K562 (cell line): ENCODE data around the gene TNFAIP3. TPM values are rescaled to one million over a fixed set of nuclear protein-coding genes. Genes with fewer than 3 reads are reported as not detected.

Source experiments
- ARID2 ChIP-seq: fragments of 450-650 bp; IDR thresholded peaks from 2 replicates; pipeline ENCODE4 v1.6.1; 2017; ENCODE audit warnings: antibody characterized with exemption, mild to moderate bottlenecking
- CCNT2 ChIP-seq: IDR thresholded peaks from 2 replicates; pipeline ENCODE4 v1.6.1; 2011; ENCODE audit warnings: borderline replicate concordance, low read depth, mild to moderate bottlenecking, moderate library complexity, mixed read lengths, low read length; ENCODE audit not compliant: insufficient read length; ENCODE audit errors: extremely low read depth
- CHD4 ChIP-seq: fragments of 200-600 bp; sonication (generic); IDR thresholded peaks from 3 replicates; pipeline ENCODE4 v1.6.1; 2012; ENCODE audit warnings: low read depth, mild to moderate bottlenecking, mixed read lengths, low read length, inconsistent platforms; ENCODE audit not compliant: insufficient read depth, insufficient replicate concordance, poor library complexity, severe bottlenecking
- ETV6 ChIP-seq, 3 experiments: fragments of 150-350 bp in 1 of 3; sonication (generic) in 1 of 3; formaldehyde crosslinking in 1 of 3; IDR thresholded peaks; 2 replicates each; pipeline versions ENCODE4 v1.6.1 to v1.8.0; 2014 to 2022; ENCODE audit warnings: borderline replicate concordance in 2 of 3, low read depth in 2 of 3, antibody characterized with exemption in 1 of 3, low read length in 1 of 3, mild to moderate bottlenecking in 1 of 3, missing genetic modification reagents in 1 of 3
- FOXA3 ChIP-seq, 2 experiments: fragments of 450-650 bp in 1 of 2; sonication (generic) in 1 of 2; formaldehyde crosslinking; IDR thresholded peaks in 1 of 2; conservative IDR thresholded peaks in 1 of 2; 2 replicates each; pipeline versions ENCODE4 v1.4.0 to v1.8.0; 2020 to 2022; ENCODE audit warnings: mild to moderate bottlenecking in 2 of 2, missing genetic modification reagents in 1 of 2
- FOXJ2 ChIP-seq: fragments of 200-800 bp; sonication (Bioruptor generic); IDR thresholded peaks from 2 replicates; pipeline ENCODE4 v1.6.1; 2016; ENCODE audit warnings: missing genetic modification characterization, missing compliant biosample characterization
- MYC ChIP-seq, 2 experiments: fragments of 250-450 bp in 1 of 2; sonication (Bioruptor Pico) in 1 of 2; IDR thresholded peaks; 2 replicates each; pipeline versions ENCODE4 v1.5.1 to v1.6.1; 2012 to 2021; ENCODE audit warnings: low read depth in 2 of 2, borderline replicate concordance in 1 of 2, improper control_type of control experiment in 1 of 2, low read length in 1 of 2, mild to moderate bottlenecking in 1 of 2, moderate library complexity in 1 of 2
- NCOA1 ChIP-seq: fragments of 450-650 bp; IDR thresholded peaks from 2 replicates; pipeline ENCODE4 v1.6.1; 2016; ENCODE audit warnings: low read depth
- RBM17 ChIP-seq: fragments of 200-400 bp; formaldehyde crosslinking; IDR thresholded peaks from 2 replicates; pipeline ENCODE4 v1.6.1; 2017; ENCODE audit warnings: low read depth, mild to moderate bottlenecking, low read length, borderline replicate concordance
- SRF ChIP-seq, 2 experiments: fragments of 250-450, 450-650 bp in 1 of 2; sonication (Bioruptor Pico) in 1 of 2; sonication (generic) in 1 of 2; formaldehyde crosslinking; IDR thresholded peaks; 2 replicates each; pipeline versions ENCODE4 v1.5.0 to v1.5.1; 2020 to 2022; ENCODE audit warnings: mild to moderate bottlenecking in 1 of 2, missing genetic modification reagents in 1 of 2
- TSC22D4 ChIP-seq: fragments of 450-650 bp; IDR thresholded peaks from 2 replicates; pipeline ENCODE4 v1.6.1; 2016; ENCODE audit warnings: missing genetic modification characterization, missing biosample characterization, control low read depth
- ZFP1 ChIP-seq: fragments of 450-650 bp; formaldehyde crosslinking; IDR thresholded peaks from 2 replicates; pipeline ENCODE4 v1.4.0; 2020; ENCODE audit warnings: mild to moderate bottlenecking, mixed read lengths
- ZNF124 ChIP-seq: sonication (generic); formaldehyde crosslinking; IDR thresholded peaks from 2 replicates; pipeline ENCODE4 v1.8.1; 2022; ENCODE audit warnings: missing genetic modification reagents
- polyA plus RNA-seq, 8 experiments: library from polyadenylated mRNA; depleted of rRNA in 4 of 8; stranded (reverse) in 5 of 8; unstranded in 3 of 8; fragments of >200 nt; fragmentation: Nextera tagmentation in 2 of 8; fragmentation: Illumina TruSeq in 1 of 8; extraction: Ambion mirVana in 2 of 8; extraction: Trizol in 1 of 8; gene quantifications; 2 replicates each; pipeline versions ENCODE4 v1.2.1 to v1.2.3, GENCODE V29; 2011 to 2014; ENCODE audit warnings: inconsistent platforms in 1 of 8, missing spikeins in 1 of 8
- total RNA-seq, 7 experiments: library from RNA; depleted of rRNA in 6 of 7; stranded (reverse); fragments of >200 nt in 6 of 7; fragmentation: Illumina TruSeq in 2 of 7; extraction: Trizol in 2 of 7; gene quantifications; 2 replicates each; pipeline versions ENCODE4 v1.2.1 to v1.2.3, GENCODE V29; 2011 to 2021; ENCODE audit warnings: low replicate concordance in 1 of 7
- TF ChIP-seq, protein P1 (sequence below), 2 experiments: fragments of 450-650 bp; IDR thresholded peaks; 2 replicates each; pipeline ENCODE4 v1.6.1; 2018; ENCODE audit warnings: mild to moderate bottlenecking in 2 of 2, low read depth in 1 of 2; ENCODE audit not compliant: partially characterized antibody in 2 of 2
- TF ChIP-seq, protein P2 (sequence below): fragments of 200-800 bp; sonication (Bioruptor generic); IDR thresholded peaks from 2 replicates; pipeline ENCODE4 v1.6.1; 2017; ENCODE audit warnings: missing genetic modification characterization, missing compliant biosample characterization
- TF ChIP-seq, protein P3 (sequence below), 2 experiments: fragments of 450-650 bp in 1 of 2; sonication (generic) in 1 of 2; formaldehyde crosslinking; conservative IDR thresholded peaks; 2 replicates each; pipeline versions ENCODE4 v1.4.0 to v1.8.1; 2020 to 2022; ENCODE audit warnings: mild to moderate bottlenecking in 1 of 2, missing genetic modification reagents in 1 of 2
- TF ChIP-seq, protein P4 (sequence below), 2 experiments: IDR thresholded peaks; 2 replicates each; pipeline ENCODE4 v1.6.1; 2011; ENCODE audit warnings: borderline replicate concordance in 1 of 2, control low read depth in 1 of 2, low read depth in 1 of 2, low read length in 1 of 2, mild to moderate bottlenecking in 1 of 2, mixed read lengths in 1 of 2, moderate library complexity in 1 of 2; ENCODE audit not compliant: insufficient read depth in 1 of 2, insufficient read length in 1 of 2, poor library complexity in 1 of 2, severe bottlenecking in 1 of 2; ENCODE audit errors: extremely low read depth in 1 of 2

The TNFAIP3 gene
- total and polyA plus RNA-seq, 9 of the 15 experiments (the other 6 are each of a cell fraction or from before 2014, with no cell fraction given): 0.79 to 17.0 (median 6.4) TPM

DNA sequence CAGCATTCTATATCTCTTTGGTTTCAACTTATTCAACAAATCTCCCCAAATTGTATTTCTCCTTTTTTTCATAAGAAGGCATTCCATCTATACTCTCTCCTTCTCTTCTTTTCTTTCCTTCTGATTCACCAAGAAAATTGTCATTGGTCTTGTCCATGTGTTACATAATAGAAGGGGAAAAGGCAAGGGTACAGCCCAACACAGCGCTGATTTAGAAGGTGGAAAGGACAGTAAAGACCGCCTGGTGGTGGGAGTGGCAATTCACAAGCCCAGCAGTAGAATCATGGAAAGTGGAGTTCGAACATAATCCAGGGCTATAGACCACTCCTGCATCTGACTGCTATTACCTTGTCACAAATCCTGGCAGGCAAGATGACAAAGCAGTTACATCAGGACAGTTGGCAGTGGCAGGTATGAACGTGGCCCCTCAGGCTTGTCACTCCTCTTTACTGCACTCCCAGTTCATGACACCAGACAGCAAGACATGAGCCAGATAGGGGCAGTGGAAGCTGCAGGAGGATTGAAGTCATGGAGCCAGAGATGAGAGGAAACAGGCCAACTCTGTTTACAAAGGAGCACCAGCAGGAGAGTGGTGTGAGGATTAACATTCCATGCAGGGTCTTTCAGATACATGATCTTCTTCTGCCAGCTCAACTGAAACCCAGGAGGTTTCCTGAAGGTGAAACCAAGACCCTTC lies 2.1 kb upstream of the TNFAIP3 start (continued):
- TF ChIP-seq FOXJ2 (tag): no peak
- TF ChIP-seq CHD4: no peak
- no peak; the same call in 1 of the 2 replicates for TF ChIP-seq MYC (IDR thresholded peaks at IDR 0.05; ENCODE audit: low read depth, low read length)
- TF ChIP-seq MYC (CRISPR knock-in tag; IDR thresholded peaks at IDR 0.05; ENCODE audit: borderline replicate concordance, low read depth): no peak
- TF ChIP-seq, protein P1, sequence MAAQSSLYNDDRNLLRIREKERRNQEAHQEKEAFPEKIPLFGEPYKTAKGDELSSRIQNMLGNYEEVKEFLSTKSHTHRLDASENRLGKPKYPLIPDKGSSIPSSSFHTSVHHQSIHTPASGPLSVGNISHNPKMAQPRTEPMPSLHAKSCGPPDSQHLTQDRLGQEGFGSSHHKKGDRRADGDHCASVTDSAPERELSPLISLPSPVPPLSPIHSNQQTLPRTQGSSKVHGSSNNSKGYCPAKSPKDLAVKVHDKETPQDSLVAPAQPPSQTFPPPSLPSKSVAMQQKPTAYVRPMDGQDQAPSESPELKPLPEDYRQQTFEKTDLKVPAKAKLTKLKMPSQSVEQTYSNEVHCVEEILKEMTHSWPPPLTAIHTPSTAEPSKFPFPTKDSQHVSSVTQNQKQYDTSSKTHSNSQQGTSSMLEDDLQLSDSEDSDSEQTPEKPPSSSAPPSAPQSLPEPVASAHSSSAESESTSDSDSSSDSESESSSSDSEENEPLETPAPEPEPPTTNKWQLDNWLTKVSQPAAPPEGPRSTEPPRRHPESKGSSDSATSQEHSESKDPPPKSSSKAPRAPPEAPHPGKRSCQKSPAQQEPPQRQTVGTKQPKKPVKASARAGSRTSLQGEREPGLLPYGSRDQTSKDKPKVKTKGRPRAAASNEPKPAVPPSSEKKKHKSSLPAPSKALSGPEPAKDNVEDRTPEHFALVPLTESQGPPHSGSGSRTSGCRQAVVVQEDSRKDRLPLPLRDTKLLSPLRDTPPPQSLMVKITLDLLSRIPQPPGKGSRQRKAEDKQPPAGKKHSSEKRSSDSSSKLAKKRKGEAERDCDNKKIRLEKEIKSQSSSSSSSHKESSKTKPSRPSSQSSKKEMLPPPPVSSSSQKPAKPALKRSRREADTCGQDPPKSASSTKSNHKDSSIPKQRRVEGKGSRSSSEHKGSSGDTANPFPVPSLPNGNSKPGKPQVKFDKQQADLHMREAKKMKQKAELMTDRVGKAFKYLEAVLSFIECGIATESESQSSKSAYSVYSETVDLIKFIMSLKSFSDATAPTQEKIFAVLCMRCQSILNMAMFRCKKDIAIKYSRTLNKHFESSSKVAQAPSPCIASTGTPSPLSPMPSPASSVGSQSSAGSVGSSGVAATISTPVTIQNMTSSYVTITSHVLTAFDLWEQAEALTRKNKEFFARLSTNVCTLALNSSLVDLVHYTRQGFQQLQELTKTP (IDR thresholded peaks at IDR 0.05; ENCODE audit: low read depth in 1 of 2, partially characterized antibody in 2 of 2): no peak
- no peak for TF ChIP-seq ETV6 (IDR thresholded peaks at IDR 0.05; ENCODE audit: borderline replicate concordance in 1 of 2, low read depth in 2 of 2, low read length in 1 of 2)
- no peak for TF ChIP-seq ETV6 (CRISPR knock-in tag; IDR thresholded peaks at IDR 0.05; ENCODE audit: borderline replicate concordance)
- TF ChIP-seq, protein P2, sequence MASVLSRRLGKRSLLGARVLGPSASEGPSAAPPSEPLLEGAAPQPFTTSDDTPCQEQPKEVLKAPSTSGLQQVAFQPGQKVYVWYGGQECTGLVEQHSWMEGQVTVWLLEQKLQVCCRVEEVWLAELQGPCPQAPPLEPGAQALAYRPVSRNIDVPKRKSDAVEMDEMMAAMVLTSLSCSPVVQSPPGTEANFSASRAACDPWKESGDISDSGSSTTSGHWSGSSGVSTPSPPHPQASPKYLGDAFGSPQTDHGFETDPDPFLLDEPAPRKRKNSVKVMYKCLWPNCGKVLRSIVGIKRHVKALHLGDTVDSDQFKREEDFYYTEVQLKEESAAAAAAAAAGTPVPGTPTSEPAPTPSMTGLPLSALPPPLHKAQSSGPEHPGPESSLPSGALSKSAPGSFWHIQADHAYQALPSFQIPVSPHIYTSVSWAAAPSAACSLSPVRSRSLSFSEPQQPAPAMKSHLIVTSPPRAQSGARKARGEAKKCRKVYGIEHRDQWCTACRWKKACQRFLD (CRISPR knock-in tag): no peak
- no peak for TF ChIP-seq NCOA1
- TF ChIP-seq, protein P3, sequence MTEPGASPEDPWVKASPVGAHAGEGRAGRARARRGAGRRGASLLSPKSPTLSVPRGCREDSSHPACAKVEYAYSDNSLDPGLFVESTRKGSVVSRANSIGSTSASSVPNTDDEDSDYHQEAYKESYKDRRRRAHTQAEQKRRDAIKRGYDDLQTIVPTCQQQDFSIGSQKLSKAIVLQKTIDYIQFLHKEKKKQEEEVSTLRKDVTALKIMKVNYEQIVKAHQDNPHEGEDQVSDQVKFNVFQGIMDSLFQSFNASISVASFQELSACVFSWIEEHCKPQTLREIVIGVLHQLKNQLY (CRISPR knock-in tag; conservative IDR thresholded peaks at IDR 0.05): no peak
- no peak for TF ChIP-seq RBM17
- no peak for TF ChIP-seq TSC22D4 (tag)
- no peak for TF ChIP-seq SRF (CRISPR knock-in tag; IDR thresholded peaks at IDR 0.05)
- TF ChIP-seq, protein P4, sequence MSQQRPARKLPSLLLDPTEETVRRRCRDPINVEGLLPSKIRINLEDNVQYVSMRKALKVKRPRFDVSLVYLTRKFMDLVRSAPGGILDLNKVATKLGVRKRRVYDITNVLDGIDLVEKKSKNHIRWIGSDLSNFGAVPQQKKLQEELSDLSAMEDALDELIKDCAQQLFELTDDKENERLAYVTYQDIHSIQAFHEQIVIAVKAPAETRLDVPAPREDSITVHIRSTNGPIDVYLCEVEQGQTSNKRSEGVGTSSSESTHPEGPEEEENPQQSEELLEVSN (IDR thresholded peaks at IDR 0.05; ENCODE audit: borderline replicate concordance in 1 of 2, extremely low read depth in 1 of 2, insufficient read depth in 1 of 2, insufficient read length in 1 of 2, low read depth in 1 of 2, low read length in 1 of 2, poor library complexity in 1 of 2, severe bottlenecking in 1 of 2): peak in 1 of 2 experiments; percentile 39
- no peak for TF ChIP-seq ZNF124 (CRISPR knock-in tag)
- no peak for TF ChIP-seq ZFP1 (CRISPR knock-in tag)
- no peak for TF ChIP-seq CCNT2
- no peak for TF ChIP-seq FOXA3 (CRISPR knock-in tag; conservative IDR thresholded peaks at IDR 0.05 in 1 of 2, IDR thresholded peaks at IDR 0.05 in 1 of 2)
- no peak for TF ChIP-seq ARID2
